Ovary (tissue), 3 donors: ENCODE results near the gene DIP2C.

Experiments used
- CTCF ChIP-seq, 3 donors: fragments of 450-650 bp in 2 of 3; fragments of 200-600 bp in 1 of 3; IDR thresholded peaks; one replicate each; pipeline versions ENCODE4 v1.5.1 to v1.8.0; 2016 to 2022; ENCODE audit warnings: antibody characterized with exemption in 3 of 3, mild to moderate bottlenecking in 1 of 3
- EP300 ChIP-seq: sonication (generic); formaldehyde crosslinking; IDR thresholded peaks from one replicate; pipeline ENCODE4 v1.6.1; 2017; ENCODE audit warnings: antibody characterized with exemption
- POLR2A ChIP-seq: fragments of 450-650 bp; IDR thresholded peaks from one replicate; pipeline ENCODE4 v1.6.1; 2017; ENCODE audit warnings: antibody characterized with exemption, mild to moderate bottlenecking, moderate library complexity
- donor health status: DM: no; HTN: no; CAD: no.

GRCh38 chr10:588246-589165 is 101.0 kb downstream of the DIP2C start:
- TF ChIP-seq CTCF (IDR thresholded peaks at IDR 0.05) (no peak), POLR2A (no peak), EP300 (no peak)
